K562 (cell line): ENCODE measurements around the gene GRIK1.
"Not testable (repeated sequence)": the region's sequence is repeated elsewhere in the genome, so short reads cannot be mapped to it uniquely, and the experiment has no call there.

ENCODE experiments used
- COPS2 ChIP-seq: fragments of 450-650 bp; conservative IDR thresholded peaks from 2 replicates; pipeline ENCODE4 v1.6.1; 2016; ENCODE audit warnings: mild to moderate bottlenecking, moderate library complexity
- EZH2 ChIP-seq: IDR thresholded peaks from 2 replicates; pipeline ENCODE4 v1.6.1; 2012; ENCODE audit warnings: low read depth, mild to moderate bottlenecking, inconsistent platforms, low read length, borderline replicate concordance
- RAD21 ChIP-seq, 2 experiments: fragments of 250-450 bp in 1 of 2; fragments of 450-650 bp in 1 of 2; sonication (Bioruptor Pico) in 1 of 2; formaldehyde crosslinking in 1 of 2; IDR thresholded peaks in 1 of 2; conservative IDR thresholded peaks in 1 of 2; 2 replicates each; pipeline versions ENCODE4 v1.4.0 to v1.8.0; 2020 to 2022; ENCODE audit warnings: mild to moderate bottlenecking in 2 of 2, moderate library complexity in 1 of 2
- SMARCA5 ChIP-seq: fragments of 450-650 bp; IDR thresholded peaks from 2 replicates; pipeline ENCODE4 v1.6.1; 2016
- SPI1 ChIP-seq: IDR thresholded peaks from 2 replicates; pipeline ENCODE4 v1.6.1; 2011; ENCODE audit warnings: low read depth, low read length, control low read depth, borderline replicate concordance
- ZNF431 ChIP-seq: sonication (generic); formaldehyde crosslinking; IDR thresholded peaks from 2 replicates; pipeline ENCODE4 v1.8.0; 2022; ENCODE audit warnings: mild to moderate bottlenecking, missing genetic modification reagents
- ZNF586 ChIP-seq: fragments of 450-650 bp; formaldehyde crosslinking; conservative IDR thresholded peaks from 2 replicates; pipeline ENCODE4 v1.4.0; 2020; ENCODE audit warnings: mild to moderate bottlenecking, moderate library complexity
- ZNF830 ChIP-seq: fragments of 250-450 bp; sonication (Bioruptor Pico); IDR thresholded peaks from 2 replicates; pipeline ENCODE4 v1.5.0; 2021; ENCODE audit warnings: mild to moderate bottlenecking
- TF ChIP-seq, protein P1 (sequence below), 3 experiments: IDR thresholded peaks in 2 of 3; conservative IDR thresholded peaks in 1 of 3; 2 replicates each; pipeline ENCODE4 v1.5.1; 2011 to 2012; ENCODE audit warnings: low read length in 3 of 3, mild to moderate bottlenecking in 3 of 3, control low read depth in 2 of 3, improper control_type of control experiment in 1 of 3, inconsistent platforms in 1 of 3, low read depth in 1 of 3, mixed read lengths in 1 of 3, moderate library complexity in 1 of 3; ENCODE audit not compliant: insufficient read depth in 2 of 3
- TF ChIP-seq, protein P2 (sequence below): fragments of 250-450 bp; sonication (Bioruptor Pico); IDR thresholded peaks from 2 replicates; pipeline ENCODE4 v1.5.0; 2021; ENCODE audit warnings: mild to moderate bottlenecking, moderate library complexity

DNA sequence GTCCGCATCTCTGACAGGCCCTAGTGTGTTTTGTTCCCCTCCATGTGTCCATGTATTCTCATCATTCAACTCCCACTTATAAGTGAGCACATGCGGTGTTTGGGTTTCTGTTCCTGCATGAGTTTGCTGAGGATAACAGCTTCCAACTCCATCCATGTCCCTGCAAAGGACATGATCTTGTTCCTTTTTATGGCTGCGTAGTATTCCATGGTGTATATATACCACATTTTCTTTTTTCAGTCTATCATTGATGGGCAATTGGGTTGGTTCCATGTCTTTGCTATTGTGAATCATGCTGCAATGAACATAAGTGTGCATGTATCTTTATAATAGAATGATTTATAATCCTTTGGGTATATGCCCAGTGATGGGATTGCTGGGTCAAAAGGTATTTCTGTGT lies 334.6 kb downstream of the GRIK1 start:
- TF ChIP-seq ZNF586 (CRISPR knock-in tag); EZH2; SPI1; SMARCA5; ZNF830 (CRISPR knock-in tag); ZNF431 (CRISPR knock-in tag); COPS2; RAD21 (CRISPR knock-in tag; conservative IDR thresholded peaks at IDR 0.05 in 1 of 2, IDR thresholded peaks at IDR 0.05 in 1 of 2): not testable (repeated sequence)
- TF ChIP-seq, protein P1, sequence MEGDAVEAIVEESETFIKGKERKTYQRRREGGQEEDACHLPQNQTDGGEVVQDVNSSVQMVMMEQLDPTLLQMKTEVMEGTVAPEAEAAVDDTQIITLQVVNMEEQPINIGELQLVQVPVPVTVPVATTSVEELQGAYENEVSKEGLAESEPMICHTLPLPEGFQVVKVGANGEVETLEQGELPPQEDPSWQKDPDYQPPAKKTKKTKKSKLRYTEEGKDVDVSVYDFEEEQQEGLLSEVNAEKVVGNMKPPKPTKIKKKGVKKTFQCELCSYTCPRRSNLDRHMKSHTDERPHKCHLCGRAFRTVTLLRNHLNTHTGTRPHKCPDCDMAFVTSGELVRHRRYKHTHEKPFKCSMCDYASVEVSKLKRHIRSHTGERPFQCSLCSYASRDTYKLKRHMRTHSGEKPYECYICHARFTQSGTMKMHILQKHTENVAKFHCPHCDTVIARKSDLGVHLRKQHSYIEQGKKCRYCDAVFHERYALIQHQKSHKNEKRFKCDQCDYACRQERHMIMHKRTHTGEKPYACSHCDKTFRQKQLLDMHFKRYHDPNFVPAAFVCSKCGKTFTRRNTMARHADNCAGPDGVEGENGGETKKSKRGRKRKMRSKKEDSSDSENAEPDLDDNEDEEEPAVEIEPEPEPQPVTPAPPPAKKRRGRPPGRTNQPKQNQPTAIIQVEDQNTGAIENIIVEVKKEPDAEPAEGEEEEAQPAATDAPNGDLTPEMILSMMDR (IDR thresholded peaks at IDR 0.05 in 2 of 3, conservative IDR thresholded peaks at IDR 0.05 in 1 of 3; ENCODE audit: insufficient read depth in 2 of 3, low read depth in 1 of 3, low read length in 3 of 3): not testable (repeated sequence)
- TF ChIP-seq, protein P2, sequence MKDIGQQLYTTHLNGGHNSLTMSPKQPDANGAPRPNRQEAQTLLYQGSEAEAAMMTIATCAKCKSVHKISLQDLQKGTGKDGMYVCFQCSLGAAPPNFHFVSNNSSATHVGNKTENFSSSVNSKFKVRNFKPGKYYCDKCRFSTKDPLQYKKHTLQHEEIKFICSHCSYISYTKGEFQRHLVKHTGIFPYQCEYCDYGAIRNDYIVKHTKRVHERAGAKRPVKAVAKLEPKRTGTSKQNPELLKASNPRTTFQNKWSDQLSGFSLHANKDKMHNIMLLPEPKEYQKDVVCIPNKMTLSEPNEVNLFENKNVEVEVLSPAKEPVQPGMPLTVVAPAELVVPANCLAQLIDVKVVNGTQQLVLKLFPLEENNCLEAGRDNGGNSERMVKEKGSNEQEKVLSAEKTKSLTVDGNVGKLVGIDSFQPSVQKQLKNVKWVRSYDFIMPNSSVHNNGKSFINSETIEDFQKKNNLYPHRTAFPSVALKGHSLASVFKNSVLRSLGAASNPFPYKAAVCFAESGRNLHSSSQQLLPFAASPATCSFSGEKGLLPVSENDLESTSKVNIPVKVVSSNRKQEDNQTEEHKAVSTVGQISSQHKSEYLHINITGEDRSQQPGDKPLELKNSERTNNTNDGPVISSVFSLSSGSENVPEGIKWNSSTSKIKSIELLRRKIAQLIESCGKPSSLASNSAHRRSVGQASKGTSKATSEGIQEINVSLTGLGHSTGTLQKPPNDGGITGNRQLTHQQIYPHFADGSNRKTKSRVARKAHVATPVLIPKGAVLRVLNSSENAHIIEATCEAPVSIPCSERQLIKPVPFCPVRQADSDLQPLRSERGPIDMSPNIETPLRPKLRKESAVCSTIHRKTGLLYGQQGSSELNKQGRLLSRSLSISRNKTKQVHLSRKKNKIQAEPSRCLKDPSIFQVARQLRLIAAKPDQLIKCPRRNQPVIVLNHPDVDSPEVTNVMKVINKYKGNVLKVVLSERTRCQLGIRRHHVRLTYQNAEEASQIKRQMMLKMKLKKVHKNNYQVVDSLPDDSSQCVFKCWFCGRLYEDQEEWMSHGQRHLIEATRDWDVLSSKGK: not testable (repeated sequence)
